HG02884 (cell line): ENCODE data around the gene NME9.

ENCODE experiments used
- ATAC-seq: cut with Tn5 transposase; IDR thresholded peaks from one replicate; pipeline ENCODE4 v1.9.1; 2021; ENCODE audit warnings: mild to moderate bottlenecking, moderate library complexity; ENCODE audit not compliant: unreplicated experiment

The NME9 gene

DNA sequence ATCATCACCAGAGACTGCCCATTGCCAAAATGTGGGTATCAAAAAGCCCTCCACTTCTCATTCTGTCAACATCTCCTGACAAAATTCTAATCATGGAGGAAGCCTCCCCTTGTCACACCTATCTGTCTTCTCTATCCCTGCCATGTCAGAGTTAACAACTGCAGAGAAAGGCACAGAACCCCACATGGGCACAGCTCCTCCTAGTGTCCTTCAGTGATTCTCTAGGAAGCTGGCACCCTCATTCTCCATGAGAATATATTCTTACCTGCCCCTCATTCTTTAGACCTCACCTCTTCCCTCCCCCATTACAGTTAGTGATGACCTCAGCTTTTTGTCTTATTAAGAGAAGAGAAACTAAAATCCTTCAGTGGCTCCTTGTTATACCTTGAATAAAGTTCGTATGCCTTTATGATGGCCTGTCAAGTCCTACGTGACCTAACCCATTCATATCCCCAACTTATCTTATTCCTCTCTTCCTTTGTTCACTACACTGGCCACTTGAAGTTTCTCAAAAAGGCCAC lies 44.6 kb downstream of the NME9 start:
- no peak for ATAC-seq

DNA sequence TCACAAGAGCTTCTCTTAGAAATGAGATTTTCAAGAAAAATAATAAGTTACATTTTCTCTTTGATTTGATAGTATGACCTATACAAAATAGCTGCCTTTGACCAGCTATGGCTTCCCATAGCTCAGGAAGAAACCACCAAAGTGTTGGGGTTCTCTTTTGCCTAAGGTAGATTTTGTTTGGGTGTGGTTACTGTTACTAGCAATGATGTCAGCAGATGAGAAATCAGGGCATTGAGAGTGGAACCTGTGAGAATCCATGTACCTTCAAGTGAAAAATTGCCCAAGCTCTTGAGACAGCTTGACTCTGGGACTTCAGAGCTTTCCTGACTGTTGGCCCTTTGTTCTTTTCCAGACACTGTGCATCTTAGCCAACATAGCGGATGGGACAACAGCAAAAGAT lies 45.6 kb downstream of the NME9 start:
- no peak for ATAC-seq

DNA sequence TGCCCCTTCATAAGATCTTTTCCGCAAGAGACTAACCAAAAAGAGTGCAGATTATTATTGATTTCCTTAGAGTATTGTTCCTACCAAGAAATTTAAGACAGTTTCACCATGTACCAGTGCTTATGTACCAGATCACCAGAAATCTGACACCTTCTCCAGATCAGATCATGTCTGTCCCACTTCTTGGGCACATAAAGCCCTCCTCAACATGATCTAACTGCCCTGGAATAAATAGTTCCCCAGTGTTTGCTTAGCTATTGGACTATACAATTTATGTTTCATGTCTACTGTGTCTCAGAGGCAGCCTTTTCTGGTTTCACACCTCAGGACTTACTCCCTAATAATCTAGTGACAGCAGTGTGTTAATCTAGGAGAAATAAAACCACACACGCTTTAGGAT lies 46.8 kb downstream of the NME9 start:
- no peak for ATAC-seq

DNA sequence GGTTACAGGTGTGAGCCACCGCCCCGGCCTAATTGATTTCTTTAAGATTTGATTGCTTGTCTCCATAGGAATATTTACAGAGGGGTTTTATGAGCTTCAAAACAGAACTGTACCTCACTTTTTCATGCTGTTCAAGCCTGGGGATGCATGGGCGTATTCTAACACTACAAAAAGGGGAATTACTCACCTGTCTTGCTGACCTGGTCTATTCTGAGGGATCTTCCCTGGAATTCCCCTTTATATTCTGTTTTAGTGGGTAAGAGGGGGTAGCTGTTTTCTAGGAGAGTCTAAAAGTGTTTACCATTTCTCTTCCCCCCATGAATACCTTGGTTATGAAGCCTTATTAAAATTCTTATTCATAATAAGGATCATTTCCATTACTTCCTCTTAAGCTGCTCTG lies 48.1 kb downstream of the NME9 start:
- ATAC-seq: no peak

DNA sequence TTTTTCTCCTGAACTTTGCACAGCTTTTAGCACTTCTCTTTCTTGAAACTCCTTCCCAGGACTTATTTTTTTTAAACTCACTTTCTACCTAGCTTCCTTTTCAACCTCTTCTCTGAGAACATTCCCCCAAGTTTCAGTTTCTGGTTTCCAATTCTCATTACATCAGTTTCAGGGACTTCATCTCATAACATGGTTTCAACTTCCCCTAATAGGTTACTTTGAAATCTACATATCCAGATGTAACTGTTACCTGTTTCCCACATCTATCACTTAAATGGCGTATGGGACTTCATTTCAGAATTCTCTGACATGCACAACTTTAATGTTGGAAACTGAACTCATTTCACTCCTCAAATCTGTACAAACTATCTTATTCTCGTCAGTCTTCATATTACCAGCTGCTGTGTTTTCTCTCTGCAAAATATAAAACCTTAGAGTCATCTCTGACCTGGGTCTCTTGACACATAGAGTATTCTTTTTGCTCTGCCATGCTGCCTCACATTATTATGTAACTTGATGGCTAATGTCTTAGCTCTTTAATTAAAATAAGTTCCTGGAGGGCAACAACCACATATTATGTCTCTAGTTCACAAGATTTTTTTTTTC lies 58.4 kb downstream of the NME9 start:
- ATAC-seq: peak; percentile 82

DNA sequence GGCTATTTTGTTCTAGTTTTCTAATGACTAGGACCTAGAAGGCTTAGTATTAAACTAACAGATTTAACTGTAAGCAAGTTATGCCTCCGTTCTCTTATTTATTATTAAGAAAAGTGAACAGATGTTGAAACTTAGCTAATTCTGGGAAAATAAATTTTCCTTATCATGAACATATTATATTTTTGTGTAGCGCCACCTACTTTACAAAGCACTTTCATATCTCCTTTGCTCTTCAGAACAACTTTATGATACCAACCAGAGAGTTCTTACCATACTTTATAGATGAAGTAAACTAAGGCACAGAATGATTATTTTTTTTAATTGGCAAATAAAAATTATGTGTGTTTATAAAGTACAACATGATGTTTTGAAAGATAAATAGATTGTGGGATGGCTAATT lies 59.4 kb downstream of the NME9 start:
- no peak for ATAC-seq

DNA sequence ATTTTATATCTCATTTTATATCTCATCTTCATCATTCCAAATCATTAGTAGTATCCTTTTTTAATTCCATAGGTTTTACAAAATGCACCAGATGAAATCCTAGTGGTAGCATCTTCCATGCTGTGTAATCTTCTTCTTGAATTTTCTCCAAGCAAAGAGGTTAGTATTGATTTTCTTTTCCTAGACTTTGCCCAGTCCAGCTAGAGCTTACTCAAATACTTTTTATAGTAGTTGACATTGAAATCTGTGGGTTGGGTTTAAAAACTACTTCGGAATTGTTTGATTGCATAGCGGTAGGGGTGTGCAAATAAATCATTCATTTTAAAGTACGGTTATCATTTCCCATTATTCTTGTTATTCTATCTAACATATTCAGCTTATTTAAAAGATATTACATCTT lies 62.6 kb downstream of the NME9 start:
- ATAC-seq: no peak

DNA sequence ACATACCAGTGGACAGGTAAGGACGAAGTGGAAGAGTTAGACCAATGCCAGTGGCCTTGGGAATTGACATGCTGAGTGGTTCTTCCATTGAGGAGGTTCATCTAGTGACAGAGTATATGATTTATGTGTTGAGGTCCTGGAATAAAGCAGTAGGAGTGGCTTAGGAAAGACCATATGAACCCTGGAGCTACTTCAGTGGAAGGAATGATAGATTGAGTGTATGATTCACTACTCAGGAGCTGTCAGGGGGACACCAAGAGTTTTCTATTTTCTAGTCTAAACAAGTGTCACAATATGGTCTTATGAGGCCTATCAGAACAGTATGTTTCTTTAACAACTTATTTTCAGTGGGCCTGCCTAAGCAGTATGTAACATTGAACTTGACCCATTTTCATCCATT lies 63.9 kb downstream of the NME9 start:
- ATAC-seq: no peak

DNA sequence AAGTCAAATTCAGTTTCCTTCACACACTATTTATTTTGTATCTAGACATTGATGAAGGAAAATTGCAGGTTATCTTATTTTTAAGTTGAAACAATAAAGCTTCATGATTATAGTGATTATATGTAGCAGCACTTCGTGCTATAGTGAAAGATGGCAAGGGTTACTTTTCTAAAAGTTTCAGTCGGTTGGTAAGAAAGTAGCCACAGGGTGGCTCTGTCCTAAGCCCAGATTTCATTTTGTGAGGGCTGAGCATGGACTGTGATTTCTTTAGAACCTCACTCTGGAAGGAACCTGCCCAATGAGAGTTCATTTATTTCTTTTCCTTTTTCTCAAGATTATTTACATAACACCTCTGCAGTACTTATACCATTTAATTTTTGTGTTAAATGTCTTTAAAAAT lies 66.5 kb downstream of the NME9 start:
- ATAC-seq: no peak

DNA sequence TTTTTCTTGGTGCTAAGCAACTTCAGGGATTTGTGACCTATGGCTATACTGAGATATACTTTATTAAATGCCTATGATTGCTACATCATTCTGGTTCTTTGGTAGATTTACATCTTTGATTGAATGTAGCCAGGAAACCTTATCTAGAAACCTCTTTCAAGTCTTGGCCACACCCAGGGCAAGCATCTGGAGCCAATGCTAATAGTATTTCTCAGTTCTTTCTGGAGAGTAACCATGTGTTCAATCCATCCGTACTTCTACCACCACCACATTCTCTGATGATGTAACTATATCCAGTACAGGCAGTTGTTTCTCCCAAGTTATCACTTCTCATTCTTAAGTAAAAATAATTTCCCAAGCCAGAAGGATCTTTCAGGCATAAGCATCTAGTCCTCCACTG lies 69.0 kb downstream of the NME9 start:
- ATAC-seq: no peak

DNA sequence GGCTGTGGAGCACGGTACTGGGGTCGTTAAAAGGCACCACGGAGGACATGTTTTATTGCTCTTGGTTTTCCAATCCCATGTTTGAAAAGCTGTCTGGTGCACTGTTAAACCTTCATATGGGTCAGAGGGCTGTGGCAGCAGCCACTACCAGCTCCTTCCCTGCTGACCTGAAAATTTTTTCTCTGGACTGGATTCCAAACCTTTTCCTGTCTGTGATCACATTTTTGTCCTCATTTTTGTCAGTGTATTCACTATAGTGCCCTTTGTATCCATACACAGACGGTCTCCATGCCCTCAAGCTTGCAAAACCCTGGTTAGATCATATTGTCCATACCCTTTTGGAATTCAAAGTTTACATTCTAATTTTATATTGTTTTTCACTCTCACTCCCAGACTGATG lies 70.5 kb downstream of the NME9 start:
- ATAC-seq: no peak

DNA sequence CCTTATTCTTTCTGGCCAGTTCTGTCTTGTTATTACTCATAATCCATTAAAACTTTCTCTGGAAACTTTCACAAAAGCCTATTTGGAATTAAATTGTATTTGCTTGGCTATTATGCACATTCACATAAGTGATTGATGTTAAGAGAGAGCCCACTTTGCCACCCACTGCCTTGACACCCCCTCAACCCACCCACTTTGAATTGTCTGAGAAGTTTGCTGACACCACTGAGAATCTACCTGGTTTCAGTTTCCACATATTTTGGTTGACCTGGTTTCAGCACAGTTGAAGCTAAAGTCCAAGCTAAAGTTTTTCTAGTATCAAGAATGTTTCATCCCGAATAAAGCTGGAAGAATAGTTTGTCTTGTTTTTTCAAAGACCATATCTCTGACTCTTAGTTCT lies 71.7 kb downstream of the NME9 start:
- ATAC-seq: no peak

DNA sequence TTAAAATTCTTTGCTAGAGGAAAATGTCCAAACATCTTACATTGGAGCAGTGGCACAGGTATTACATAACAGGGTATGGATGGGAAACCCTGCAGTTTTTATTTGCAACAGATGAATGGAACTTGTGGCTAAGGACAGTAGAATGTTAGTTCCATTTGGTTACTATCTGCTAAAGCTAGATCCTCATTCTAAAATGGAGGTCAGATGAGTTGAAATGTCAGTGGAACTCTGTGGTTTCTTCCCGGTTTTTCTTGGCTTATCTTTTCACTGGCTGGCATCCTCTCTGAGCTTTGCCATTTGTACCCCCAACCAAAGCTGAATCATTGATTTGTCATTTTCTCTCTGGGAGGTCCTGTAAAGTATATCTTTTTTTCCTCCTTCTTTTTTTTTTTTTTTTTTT lies 73.6 kb downstream of the NME9 start:
- no peak for ATAC-seq

DNA sequence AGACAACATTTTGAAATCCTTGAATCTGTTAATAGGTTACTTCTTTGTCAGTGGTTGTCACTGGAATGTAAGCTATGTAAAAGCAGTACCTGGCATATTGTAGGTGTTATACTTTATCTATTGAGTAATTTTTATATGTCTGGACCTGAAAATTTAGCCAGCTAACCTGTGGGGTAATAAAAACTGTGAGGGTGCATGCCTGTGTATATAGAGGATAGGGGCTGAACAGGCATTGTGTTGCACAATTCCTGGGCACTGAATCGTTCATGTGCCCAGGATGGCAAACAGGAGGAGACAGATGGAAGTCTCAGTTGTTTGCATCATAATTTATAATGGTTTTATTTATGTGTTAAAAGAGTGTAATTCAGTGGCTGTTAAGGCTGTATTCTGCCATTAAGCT lies 75.4 kb downstream of the NME9 start:
- ATAC-seq: no peak

DNA sequence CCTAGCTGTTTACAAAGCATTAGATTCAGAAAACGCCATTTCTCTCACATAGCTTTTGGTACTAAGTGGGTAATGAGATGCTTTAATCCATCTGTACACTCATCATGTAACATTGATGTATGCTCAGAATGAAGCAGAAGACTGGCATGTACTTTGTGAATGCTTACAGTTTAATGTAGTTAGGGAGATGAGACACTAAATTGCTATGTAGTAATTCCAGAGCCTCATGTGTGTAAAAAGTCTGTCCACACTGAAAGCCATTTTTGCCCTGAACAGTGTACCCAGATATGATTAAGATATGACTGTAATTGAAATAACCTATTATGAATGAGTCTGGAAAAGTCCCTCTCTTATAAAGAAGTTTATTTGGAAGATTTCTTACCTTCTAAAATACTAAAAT lies 76.0 kb downstream of the NME9 start:
- no peak for ATAC-seq
